Measurements from ENCODE around the gene MAPKAP1.

DNA sequence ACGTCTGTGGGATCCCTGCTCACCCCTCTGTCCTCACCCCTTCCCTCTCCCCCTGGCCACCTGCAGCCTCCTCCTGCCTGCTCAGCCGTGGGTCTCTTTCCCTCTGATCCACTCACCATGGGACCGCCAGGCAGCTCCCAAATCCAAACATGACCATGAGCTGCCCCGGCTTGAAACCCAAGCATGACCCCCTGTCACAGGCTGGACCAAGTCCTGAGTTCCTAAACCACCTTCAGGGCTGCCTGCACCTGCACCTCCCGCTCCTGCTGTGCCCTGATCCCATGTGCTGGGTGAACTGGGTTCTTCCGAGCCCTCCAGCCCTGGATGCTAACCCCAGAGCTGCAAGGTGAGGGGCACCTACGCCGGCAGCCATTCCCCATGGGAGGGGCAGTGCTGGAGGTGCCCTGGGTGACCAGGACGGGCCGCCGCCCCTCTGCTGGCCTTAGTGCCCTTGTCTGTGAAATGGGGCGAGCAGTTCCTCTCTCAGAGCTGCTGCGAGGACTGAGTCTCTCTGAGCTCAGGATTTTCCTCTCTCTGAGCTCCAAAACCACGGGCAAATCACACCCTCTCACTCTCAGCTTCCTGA, 295.7 kb downstream of the MAPKAP1 start:
- TF ChIP-seq EZH2 (IDR thresholded peaks at IDR 0.05; ENCODE audit: low read depth, unreplicated experiment) (no peak), JUNB (IDR thresholded peaks at IDR 0.05; ENCODE audit: unreplicated experiment) (no peak), CREB1 (CRISPR knock-in tag; IDR thresholded peaks at IDR 0.05; ENCODE audit: low read depth) (no peak), POLR2AphosphoS5 (IDR thresholded peaks at IDR 0.05; ENCODE audit: low read depth) (no peak), EZH2phosphoT487 (IDR thresholded peaks at IDR 0.05; ENCODE audit: unreplicated experiment) (no peak), ZNF331 (CRISPR knock-in tag; IDR thresholded peaks at IDR 0.05; ENCODE audit: low read depth) (no peak), ZNF114 (CRISPR knock-in tag; IDR thresholded peaks at IDR 0.05) (no peak), NANOG (IDR thresholded peaks at IDR 0.05; ENCODE audit: borderline replicate concordance) (no peak)
- TF ChIP-seq, protein P1, sequence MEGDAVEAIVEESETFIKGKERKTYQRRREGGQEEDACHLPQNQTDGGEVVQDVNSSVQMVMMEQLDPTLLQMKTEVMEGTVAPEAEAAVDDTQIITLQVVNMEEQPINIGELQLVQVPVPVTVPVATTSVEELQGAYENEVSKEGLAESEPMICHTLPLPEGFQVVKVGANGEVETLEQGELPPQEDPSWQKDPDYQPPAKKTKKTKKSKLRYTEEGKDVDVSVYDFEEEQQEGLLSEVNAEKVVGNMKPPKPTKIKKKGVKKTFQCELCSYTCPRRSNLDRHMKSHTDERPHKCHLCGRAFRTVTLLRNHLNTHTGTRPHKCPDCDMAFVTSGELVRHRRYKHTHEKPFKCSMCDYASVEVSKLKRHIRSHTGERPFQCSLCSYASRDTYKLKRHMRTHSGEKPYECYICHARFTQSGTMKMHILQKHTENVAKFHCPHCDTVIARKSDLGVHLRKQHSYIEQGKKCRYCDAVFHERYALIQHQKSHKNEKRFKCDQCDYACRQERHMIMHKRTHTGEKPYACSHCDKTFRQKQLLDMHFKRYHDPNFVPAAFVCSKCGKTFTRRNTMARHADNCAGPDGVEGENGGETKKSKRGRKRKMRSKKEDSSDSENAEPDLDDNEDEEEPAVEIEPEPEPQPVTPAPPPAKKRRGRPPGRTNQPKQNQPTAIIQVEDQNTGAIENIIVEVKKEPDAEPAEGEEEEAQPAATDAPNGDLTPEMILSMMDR (conservative IDR thresholded peaks at IDR 0.05; ENCODE audit: low read depth in 2 of 2), result no peak
- TF ChIP-seq, protein P2, sequence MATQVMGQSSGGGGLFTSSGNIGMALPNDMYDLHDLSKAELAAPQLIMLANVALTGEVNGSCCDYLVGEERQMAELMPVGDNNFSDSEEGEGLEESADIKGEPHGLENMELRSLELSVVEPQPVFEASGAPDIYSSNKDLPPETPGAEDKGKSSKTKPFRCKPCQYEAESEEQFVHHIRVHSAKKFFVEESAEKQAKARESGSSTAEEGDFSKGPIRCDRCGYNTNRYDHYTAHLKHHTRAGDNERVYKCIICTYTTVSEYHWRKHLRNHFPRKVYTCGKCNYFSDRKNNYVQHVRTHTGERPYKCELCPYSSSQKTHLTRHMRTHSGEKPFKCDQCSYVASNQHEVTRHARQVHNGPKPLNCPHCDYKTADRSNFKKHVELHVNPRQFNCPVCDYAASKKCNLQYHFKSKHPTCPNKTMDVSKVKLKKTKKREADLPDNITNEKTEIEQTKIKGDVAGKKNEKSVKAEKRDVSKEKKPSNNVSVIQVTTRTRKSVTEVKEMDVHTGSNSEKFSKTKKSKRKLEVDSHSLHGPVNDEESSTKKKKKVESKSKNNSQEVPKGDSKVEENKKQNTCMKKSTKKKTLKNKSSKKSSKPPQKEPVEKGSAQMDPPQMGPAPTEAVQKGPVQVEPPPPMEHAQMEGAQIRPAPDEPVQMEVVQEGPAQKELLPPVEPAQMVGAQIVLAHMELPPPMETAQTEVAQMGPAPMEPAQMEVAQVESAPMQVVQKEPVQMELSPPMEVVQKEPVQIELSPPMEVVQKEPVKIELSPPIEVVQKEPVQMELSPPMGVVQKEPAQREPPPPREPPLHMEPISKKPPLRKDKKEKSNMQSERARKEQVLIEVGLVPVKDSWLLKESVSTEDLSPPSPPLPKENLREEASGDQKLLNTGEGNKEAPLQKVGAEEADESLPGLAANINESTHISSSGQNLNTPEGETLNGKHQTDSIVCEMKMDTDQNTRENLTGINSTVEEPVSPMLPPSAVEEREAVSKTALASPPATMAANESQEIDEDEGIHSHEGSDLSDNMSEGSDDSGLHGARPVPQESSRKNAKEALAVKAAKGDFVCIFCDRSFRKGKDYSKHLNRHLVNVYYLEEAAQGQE (IDR thresholded peaks at IDR 0.05; ENCODE audit: unreplicated experiment), result no peak
- TF ChIP-seq, protein P3, sequence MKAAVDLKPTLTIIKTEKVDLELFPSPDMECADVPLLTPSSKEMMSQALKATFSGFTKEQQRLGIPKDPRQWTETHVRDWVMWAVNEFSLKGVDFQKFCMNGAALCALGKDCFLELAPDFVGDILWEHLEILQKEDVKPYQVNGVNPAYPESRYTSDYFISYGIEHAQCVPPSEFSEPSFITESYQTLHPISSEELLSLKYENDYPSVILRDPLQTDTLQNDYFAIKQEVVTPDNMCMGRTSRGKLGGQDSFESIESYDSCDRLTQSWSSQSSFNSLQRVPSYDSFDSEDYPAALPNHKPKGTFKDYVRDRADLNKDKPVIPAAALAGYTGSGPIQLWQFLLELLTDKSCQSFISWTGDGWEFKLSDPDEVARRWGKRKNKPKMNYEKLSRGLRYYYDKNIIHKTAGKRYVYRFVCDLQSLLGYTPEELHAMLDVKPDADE (IDR thresholded peaks at IDR 0.05), result no peak

Measured in GM23338 (cell line).